Liver (tissue), 3 donors: ENCODE results near the gene ZNF492.

Experiments used
- ATF3 ChIP-seq: IDR thresholded peaks from 2 replicates; pipeline ENCODE4 v1.6.1; 2016; ENCODE audit warnings: antibody characterized with exemption
- CTCF ChIP-seq: fragments of 150-350 bp; IDR thresholded peaks from 2 replicates; pipeline ENCODE4 v1.5.1; 2017; ENCODE audit warnings: improper control_type of control experiment, low read depth, low read length; ENCODE audit not compliant: missing input control
- HNF4A ChIP-seq, 2 donors: conservative IDR thresholded peaks; 2 replicates each; pipeline ENCODE4 v1.6.1; 2016; ENCODE audit warnings: antibody characterized with exemption in 2 of 2, mild to moderate bottlenecking in 2 of 2
- JUND ChIP-seq, 2 donors: IDR thresholded peaks; 2 replicates each; pipeline ENCODE4 v1.6.1; 2016; ENCODE audit warnings: antibody characterized with exemption in 2 of 2
- RAD21 ChIP-seq, 2 donors: IDR thresholded peaks; 2 replicates each; pipeline ENCODE4 v1.6.1; 2016; ENCODE audit warnings: antibody characterized with exemption in 2 of 2, mild to moderate bottlenecking in 2 of 2
- SP1 ChIP-seq: IDR thresholded peaks from 2 replicates; pipeline ENCODE4 v1.6.1; 2018; ENCODE audit warnings: antibody characterized with exemption, mild to moderate bottlenecking
- TAF1 ChIP-seq: conservative IDR thresholded peaks from 2 replicates; pipeline ENCODE4 v1.6.1; 2016; ENCODE audit warnings: antibody characterized with exemption, mild to moderate bottlenecking
- YY1 ChIP-seq: IDR thresholded peaks from 2 replicates; pipeline ENCODE4 v1.6.1; 2016; ENCODE audit warnings: antibody characterized with exemption, mild to moderate bottlenecking
- TF ChIP-seq, protein P1 (sequence below): IDR thresholded peaks from 2 replicates; pipeline ENCODE4 v1.6.1; 2016; ENCODE audit warnings: antibody characterized with exemption
- TF ChIP-seq, protein P2 (sequence below): IDR thresholded peaks from 2 replicates; pipeline ENCODE4 v1.6.1; 2016; ENCODE audit warnings: antibody characterized with exemption
- TF ChIP-seq, protein P3 (sequence below): IDR thresholded peaks from 2 replicates; pipeline ENCODE4 v1.6.1; 2016; ENCODE audit warnings: antibody characterized with exemption, mild to moderate bottlenecking
- donor health status: healthy.
- donor health status: healthy.

DNA sequence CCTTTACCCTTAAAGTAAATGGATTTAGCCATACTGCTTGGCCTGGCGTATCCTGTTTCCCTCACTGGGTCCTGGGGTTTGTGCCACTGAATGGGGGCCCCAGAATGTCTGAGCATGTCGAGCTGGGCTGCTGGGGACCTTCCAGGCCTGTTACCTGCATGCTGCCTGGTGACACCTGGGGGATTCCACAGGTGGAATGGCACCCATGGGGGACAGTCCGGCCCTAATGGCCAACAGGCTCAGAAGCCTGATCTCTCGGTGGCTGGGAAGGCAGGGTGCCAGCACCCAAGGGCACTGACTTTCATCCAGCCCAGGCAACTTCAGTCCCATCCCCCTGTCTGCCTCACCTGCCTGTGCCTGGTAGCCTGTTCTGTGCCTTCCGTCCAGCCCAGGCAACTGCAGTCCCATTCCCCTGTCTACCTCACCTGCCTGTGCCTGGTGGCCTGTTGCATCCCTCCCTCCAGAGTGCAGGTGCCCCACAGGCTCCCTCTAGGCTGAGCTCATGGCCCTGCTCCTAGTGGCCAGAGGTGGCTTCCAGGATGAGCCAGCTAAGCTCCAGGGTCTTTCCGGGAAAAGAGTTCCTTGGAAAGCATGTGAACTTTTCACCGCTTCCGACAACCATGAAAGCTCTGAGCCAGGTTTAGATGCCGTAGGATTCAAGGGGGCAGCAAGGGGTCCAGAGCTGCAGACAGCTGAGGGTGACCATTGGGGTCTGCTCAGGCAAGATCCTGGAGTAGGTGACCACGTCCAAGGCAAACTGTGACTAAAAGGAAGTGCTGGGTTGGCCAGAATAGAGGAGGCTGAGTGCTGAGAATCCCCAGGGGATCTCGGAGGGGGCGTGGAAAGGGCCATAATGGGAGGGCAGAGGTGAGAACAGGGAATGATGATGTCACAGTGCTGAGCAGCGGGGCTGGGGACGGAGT lies 30.3 kb upstream of the ZNF492 start:
- TF ChIP-seq CTCF (no peak), ATF3 (no peak), YY1 (no peak), TAF1 (no peak), RAD21 (IDR thresholded peaks at IDR 0.05) (no peak), SP1 (no peak), HNF4A (conservative IDR thresholded peaks at IDR 0.05) (no peak), JUND (IDR thresholded peaks at IDR 0.05) (no peak)
- TF ChIP-seq, protein P1, sequence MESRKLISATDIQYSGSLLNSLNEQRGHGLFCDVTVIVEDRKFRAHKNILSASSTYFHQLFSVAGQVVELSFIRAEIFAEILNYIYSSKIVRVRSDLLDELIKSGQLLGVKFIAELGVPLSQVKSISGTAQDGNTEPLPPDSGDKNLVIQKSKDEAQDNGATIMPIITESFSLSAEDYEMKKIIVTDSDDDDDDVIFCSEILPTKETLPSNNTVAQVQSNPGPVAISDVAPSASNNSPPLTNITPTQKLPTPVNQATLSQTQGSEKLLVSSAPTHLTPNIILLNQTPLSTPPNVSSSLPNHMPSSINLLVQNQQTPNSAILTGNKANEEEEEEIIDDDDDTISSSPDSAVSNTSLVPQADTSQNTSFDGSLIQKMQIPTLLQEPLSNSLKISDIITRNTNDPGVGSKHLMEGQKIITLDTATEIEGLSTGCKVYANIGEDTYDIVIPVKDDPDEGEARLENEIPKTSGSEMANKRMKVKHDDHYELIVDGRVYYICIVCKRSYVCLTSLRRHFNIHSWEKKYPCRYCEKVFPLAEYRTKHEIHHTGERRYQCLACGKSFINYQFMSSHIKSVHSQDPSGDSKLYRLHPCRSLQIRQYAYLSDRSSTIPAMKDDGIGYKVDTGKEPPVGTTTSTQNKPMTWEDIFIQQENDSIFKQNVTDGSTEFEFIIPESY = no peak
- TF ChIP-seq, protein P2, sequence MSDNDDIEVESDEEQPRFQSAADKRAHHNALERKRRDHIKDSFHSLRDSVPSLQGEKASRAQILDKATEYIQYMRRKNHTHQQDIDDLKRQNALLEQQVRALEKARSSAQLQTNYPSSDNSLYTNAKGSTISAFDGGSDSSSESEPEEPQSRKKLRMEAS = no peak
- TF ChIP-seq, protein P3, sequence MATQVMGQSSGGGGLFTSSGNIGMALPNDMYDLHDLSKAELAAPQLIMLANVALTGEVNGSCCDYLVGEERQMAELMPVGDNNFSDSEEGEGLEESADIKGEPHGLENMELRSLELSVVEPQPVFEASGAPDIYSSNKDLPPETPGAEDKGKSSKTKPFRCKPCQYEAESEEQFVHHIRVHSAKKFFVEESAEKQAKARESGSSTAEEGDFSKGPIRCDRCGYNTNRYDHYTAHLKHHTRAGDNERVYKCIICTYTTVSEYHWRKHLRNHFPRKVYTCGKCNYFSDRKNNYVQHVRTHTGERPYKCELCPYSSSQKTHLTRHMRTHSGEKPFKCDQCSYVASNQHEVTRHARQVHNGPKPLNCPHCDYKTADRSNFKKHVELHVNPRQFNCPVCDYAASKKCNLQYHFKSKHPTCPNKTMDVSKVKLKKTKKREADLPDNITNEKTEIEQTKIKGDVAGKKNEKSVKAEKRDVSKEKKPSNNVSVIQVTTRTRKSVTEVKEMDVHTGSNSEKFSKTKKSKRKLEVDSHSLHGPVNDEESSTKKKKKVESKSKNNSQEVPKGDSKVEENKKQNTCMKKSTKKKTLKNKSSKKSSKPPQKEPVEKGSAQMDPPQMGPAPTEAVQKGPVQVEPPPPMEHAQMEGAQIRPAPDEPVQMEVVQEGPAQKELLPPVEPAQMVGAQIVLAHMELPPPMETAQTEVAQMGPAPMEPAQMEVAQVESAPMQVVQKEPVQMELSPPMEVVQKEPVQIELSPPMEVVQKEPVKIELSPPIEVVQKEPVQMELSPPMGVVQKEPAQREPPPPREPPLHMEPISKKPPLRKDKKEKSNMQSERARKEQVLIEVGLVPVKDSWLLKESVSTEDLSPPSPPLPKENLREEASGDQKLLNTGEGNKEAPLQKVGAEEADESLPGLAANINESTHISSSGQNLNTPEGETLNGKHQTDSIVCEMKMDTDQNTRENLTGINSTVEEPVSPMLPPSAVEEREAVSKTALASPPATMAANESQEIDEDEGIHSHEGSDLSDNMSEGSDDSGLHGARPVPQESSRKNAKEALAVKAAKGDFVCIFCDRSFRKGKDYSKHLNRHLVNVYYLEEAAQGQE = no peak
